NCI-H446 treated with DMSO at 0.1 percent for 48 hours (cell line): Measurements from ENCODE around the gene PSG3.
"Not testable (repeated sequence)": the region's sequence is repeated elsewhere in the genome, so short reads cannot be mapped to it uniquely, and the experiment has no call there.

Experiments used
- DNase-seq: peaks from one replicate; lab custom pipeline; 2025; lab: John Stamatoyannopoulos, UW

Gene PSG3

GRCh38 chr19:42695811-42696503 is 44.3 kb downstream of the PSG3 start:
- DNase-seq: no peak

DNA sequence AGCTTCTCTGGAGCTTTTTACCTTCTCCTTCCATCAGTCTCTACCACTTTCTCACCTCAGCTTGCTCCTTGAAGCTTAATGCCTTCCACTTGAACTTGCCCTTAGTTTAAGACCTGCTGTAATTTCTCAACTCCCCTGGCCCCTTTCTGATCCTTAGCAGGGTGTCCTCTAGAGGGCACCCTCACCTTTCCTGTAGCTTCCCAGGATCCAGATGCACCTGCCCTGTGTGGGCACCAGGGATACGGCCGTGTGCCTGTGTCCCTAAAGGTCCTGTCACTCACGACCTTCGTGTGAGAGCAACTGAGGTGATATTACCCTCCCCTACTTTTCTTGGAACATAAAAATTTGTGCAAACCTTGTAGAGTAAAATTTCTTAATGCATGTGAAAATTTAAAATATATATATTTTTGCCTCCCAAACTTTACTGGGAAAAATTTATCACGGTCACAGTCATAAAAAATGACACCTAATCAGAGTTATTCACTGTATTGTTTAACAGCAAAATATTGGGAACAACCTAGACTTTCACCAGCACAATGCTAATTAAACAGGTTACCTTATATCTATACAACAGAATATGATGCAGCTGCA is 46.4 kb downstream of the PSG3 start:
- no peak for DNase-seq

DNA sequence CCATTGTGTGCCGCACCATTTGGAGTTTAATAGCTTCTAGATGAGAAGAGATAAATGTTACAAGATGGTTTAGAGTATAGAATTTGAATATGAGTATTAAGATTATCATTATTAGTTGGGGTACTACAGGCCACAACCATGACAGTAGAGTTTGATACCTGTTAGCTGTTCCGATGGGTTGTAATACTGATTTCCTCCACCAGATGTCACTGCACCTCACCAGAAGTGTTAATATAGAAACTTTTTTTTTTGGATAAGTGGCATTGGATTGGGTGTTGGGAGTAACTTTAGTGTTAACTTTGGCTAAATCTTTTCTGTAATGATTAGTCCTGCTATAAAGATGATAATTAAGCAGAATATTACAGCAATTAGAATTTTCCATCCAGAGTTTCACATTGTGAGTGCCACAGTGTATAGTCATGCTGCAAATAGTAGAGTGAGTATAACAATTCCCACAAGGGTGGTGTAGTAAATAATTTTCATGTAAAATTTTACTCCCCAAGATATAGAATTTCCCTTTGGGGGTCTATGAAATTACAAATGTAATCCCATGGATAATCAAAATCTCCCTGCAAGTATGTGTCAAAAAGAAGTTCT is 56.3 kb downstream of the PSG3 start:
- no peak for DNase-seq

DNA sequence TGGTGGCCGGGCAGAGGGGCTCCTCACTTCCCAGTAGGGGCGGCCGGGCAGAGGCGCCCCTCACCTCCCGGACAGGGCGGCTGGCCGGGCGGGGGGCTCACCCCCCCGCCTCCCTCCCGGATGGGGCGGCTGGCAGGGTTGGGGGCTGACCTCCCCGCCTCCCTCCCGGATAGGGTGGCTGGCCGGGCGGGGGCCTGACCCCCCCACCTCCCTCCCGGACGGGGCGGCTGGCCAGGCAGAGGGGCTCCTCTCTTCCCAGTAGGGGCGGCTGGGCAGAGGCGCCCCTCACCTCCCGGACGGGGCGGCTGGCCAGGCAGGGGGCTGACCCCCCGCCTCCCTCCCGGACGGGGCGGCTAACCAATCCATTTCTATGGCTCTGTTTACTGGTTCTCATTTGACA is 64.0 kb downstream of the PSG3 start:
- not testable (repeated sequence) for DNase-seq

GRCh38 chr19:42674549-42674948 is 65.7 kb downstream of the PSG3 start:
- DNase-seq: not testable (repeated sequence)
